GM23338 (cell line): ENCODE measurements around the gene BAZ1B. TPM values are rescaled to one million over a fixed set of nuclear protein-coding genes. Genes with fewer than 3 reads are reported as not detected.

ENCODE experiments used
- ATAC-seq: fragments of 200-7000 bp; cut with Tn5 transposase; 3 replicates; pipeline ENCODE4 v1.9.1; 2020
- DNase-seq: peaks from one replicate; pipeline ENCODE4 v3.0.0-alpha.2; 2015; ENCODE audit warnings: low spot score
- H2AFZ ChIP-seq: fragments of 200-600 bp; sonication (generic); 2 replicates; pipeline ENCODE4 v1.8.0; 2016; ENCODE audit warnings: antibody characterized with exemption, mild to moderate bottlenecking, moderate library complexity
- H3F3A ChIP-seq: fragments of 200-600 bp; sonication (generic); replicated peaks from 2 replicates; pipeline ENCODE4 v1.8.0; 2017; ENCODE audit warnings: antibody characterized with exemption, mixed run types, low read depth
- H3K27ac ChIP-seq: fragments of 200-600 bp; sonication (generic); 2 replicates; pipeline ENCODE4 v1.6.1; 2016; ENCODE audit warnings: low read depth
- H3K27me3 ChIP-seq: fragments of 200-600 bp; sonication (generic); 2 replicates; pipeline ENCODE4 v1.8.0; 2016; ENCODE audit warnings: mild to moderate bottlenecking, mixed run types, moderate library complexity; ENCODE audit not compliant: insufficient read depth
- H3K36me3 ChIP-seq: fragments of 200-600 bp; sonication (generic); 2 replicates; pipeline ENCODE4 v1.8.0; 2016; ENCODE audit warnings: mild to moderate bottlenecking; ENCODE audit not compliant: insufficient read depth
- H3K4me1 ChIP-seq: fragments of 200-600 bp; sonication (generic); 2 replicates; pipeline ENCODE4 v1.8.0; 2016; ENCODE audit warnings: mild to moderate bottlenecking, moderate library complexity; ENCODE audit not compliant: insufficient read depth
- H3K4me2 ChIP-seq: fragments of 200-600 bp; sonication (generic); 2 replicates; pipeline ENCODE4 v1.7.1; 2017; ENCODE audit warnings: mixed run types
- H3K4me3 ChIP-seq: fragments of 200-600 bp; sonication (generic); 2 replicates; pipeline ENCODE4 v1.6.1; 2016; ENCODE audit warnings: mixed run types
- H3K79me2 ChIP-seq: fragments of 200-600 bp; sonication (generic); replicated peaks from 2 replicates; pipeline ENCODE4 v1.8.0; 2017; ENCODE audit warnings: mild to moderate bottlenecking; ENCODE audit not compliant: insufficient read depth
- H3K9me2 ChIP-seq: fragments of 200-600 bp; sonication (generic); 2 replicates; pipeline ENCODE4 v1.8.0; 2017; ENCODE audit not compliant: insufficient read depth
- H4K20me1 ChIP-seq: fragments of 200-600 bp; sonication (generic); replicated peaks from 2 replicates; pipeline ENCODE4 v1.8.0; 2017; ENCODE audit warnings: mild to moderate bottlenecking; ENCODE audit not compliant: insufficient read depth
- H3K27ac Mint-ChIP-seq: 2 replicates; pipeline ENCODE4 v1.8.0; 2020; ENCODE audit warnings: inconsistent platforms, mild to moderate bottlenecking, moderate library complexity, mixed read lengths
- H3K27me3 Mint-ChIP-seq: 3 replicates; pipeline ENCODE4 v1.8.0; 2022; ENCODE audit warnings: low read depth, mild to moderate bottlenecking, moderate library complexity, mixed read lengths, inconsistent platforms; ENCODE audit not compliant: insufficient read depth, poor library complexity
- H3K36me3 Mint-ChIP-seq: 3 replicates; pipeline ENCODE4 v1.8.0; 2021; ENCODE audit warnings: low read depth, mild to moderate bottlenecking, inconsistent platforms, moderate library complexity, mixed read lengths
- H3K4me1 Mint-ChIP-seq: 3 replicates; pipeline ENCODE4 v1.8.0; 2020; ENCODE audit warnings: mild to moderate bottlenecking, inconsistent platforms, mixed read lengths
- H3K4me3 Mint-ChIP-seq: 3 replicates; pipeline ENCODE4 v1.8.0; 2021; ENCODE audit warnings: moderate library complexity, mild to moderate bottlenecking, inconsistent platforms, mixed read lengths
- H3K9me3 Mint-ChIP-seq: 3 replicates; pipeline ENCODE4 v1.8.0; 2020; ENCODE audit warnings: moderate library complexity, mild to moderate bottlenecking, inconsistent platforms, mixed read lengths
- EZH2 ChIP-seq: fragments of 200-600 bp; sonication (generic); IDR thresholded peaks from one replicate; pipeline ENCODE4 v1.8.0; 2017; ENCODE audit warnings: antibody characterized with exemption, mild to moderate bottlenecking, low read depth; ENCODE audit not compliant: unreplicated experiment
- NANOG ChIP-seq: IDR thresholded peaks from 2 replicates; pipeline ENCODE4 v1.6.1; 2016; ENCODE audit warnings: antibody characterized with exemption, borderline replicate concordance
- POLR2AphosphoS5 ChIP-seq: IDR thresholded peaks from 2 replicates; pipeline ENCODE4 v1.6.1; 2016; ENCODE audit warnings: antibody characterized with exemption, low read depth
- STAT1 ChIP-seq: IDR thresholded peaks from one replicate; pipeline ENCODE4 v1.6.1; 2016; ENCODE audit warnings: antibody characterized with exemption; ENCODE audit not compliant: unreplicated experiment
- ZNF114 ChIP-seq: fragments of 250-450 bp; sonication (Bioruptor Pico); IDR thresholded peaks from 2 replicates; pipeline ENCODE4 v1.5.0; 2020; ENCODE audit warnings: mild to moderate bottlenecking, moderate library complexity
- ZNF331 ChIP-seq: fragments of 250-450 bp; sonication (Bioruptor Pico); IDR thresholded peaks from 2 replicates; pipeline ENCODE4 v1.5.0; 2020; ENCODE audit warnings: low read depth, mild to moderate bottlenecking, moderate library complexity
- polyA plus RNA-seq: library from polyadenylated mRNA; unstranded; fragments of >200 nt; fragmentation: Nextera tagmentation; extraction: Ambion mirVana; gene quantifications from 2 replicates; pipeline ENCODE4 v1.2.1, GENCODE V29; 2016
- total RNA-seq: library from RNA; depleted of rRNA; stranded (reverse); fragments of >200 nt; shearing (Covaris generic); gene quantifications from 2 replicates; pipeline ENCODE4 v1.2.3, GENCODE V29; 2014
- TF ChIP-seq, protein P1 (sequence below): IDR thresholded peaks from one replicate; pipeline ENCODE4 v1.6.1; 2018; ENCODE audit warnings: antibody characterized with exemption; ENCODE audit not compliant: unreplicated experiment
- TF ChIP-seq, protein P2 (sequence below): IDR thresholded peaks from 2 replicates; pipeline ENCODE4 v1.6.1; 2016; ENCODE audit warnings: antibody characterized with exemption
- TF ChIP-seq, protein P3 (sequence below), 2 experiments: fragments of 200-600 bp in 1 of 2; sonication (generic) in 1 of 2; conservative IDR thresholded peaks; 2 replicates each; pipeline versions ENCODE4 v1.5.1 to v1.6.1; 2016 to 2017; ENCODE audit warnings: antibody characterized with exemption in 2 of 2, low read depth in 2 of 2, mild to moderate bottlenecking in 2 of 2, moderate library complexity in 1 of 2
- TF ChIP-seq, protein P4 (sequence below): fragments of 250-450 bp; sonication (Bioruptor Pico); IDR thresholded peaks from 2 replicates; pipeline ENCODE4 v1.5.0; 2020; ENCODE audit warnings: mild to moderate bottlenecking, moderate library complexity

BAZ1B gene
- total and polyA plus RNA-seq, 2 experiments from 2014 or later: 40.4 to 70.7 TPM

DNA sequence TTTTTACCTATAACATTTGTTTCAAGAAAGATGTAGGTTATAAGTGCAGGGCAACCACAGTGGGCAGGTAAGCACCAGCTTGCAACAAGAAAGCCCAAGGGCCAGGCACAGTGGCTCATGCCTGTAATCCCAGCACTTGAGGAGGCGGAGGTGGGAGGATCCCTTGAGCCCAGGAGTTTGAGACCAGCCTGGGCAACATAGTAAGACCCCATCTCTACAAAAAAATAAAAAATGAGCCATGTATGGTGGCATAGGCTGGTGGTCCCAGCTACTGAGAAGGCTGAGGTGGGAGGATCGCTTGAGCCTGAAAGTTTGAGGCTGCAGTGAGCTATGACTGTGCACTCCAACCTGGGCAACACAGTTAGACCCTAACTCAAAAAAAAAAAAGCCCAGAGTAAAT lies 22.6 kb upstream of the BAZ1B start:
- Histone ChIP-seq H3K9me2 (no peaks in the 10 kb centered on the region), H3K36me3 (peaks cover 9% of the 10 kb centered on the region; the same call in 1 of the 2 replicates), H3K4me2 (no peak overlapping the region), H3K27me3 (no peaks in the 10 kb centered on the region), H3K4me1 (no peaks in the 10 kb centered on the region), H3K27ac (no peak overlapping the region), H3K4me3 (no peak overlapping the region), H2AFZ (no peak overlapping the region), H3F3A (no peaks in the 10 kb centered on the region), H4K20me1 (no peaks in the 10 kb centered on the region; the same call in 1 of the 2 replicates), H3K79me2 (peaks cover 20% of the 10 kb centered on the region)
- no peaks in the 10 kb centered on the region for H3K9me3 Mint-ChIP-seq
- ATAC-seq (no peak), DNase-seq (no peak)
- H3K27me3 Mint-ChIP-seq: peaks cover 2% of the 10 kb centered on the region
- TF ChIP-seq ZNF114 (CRISPR knock-in tag): no peak
- TF ChIP-seq, protein P1, sequence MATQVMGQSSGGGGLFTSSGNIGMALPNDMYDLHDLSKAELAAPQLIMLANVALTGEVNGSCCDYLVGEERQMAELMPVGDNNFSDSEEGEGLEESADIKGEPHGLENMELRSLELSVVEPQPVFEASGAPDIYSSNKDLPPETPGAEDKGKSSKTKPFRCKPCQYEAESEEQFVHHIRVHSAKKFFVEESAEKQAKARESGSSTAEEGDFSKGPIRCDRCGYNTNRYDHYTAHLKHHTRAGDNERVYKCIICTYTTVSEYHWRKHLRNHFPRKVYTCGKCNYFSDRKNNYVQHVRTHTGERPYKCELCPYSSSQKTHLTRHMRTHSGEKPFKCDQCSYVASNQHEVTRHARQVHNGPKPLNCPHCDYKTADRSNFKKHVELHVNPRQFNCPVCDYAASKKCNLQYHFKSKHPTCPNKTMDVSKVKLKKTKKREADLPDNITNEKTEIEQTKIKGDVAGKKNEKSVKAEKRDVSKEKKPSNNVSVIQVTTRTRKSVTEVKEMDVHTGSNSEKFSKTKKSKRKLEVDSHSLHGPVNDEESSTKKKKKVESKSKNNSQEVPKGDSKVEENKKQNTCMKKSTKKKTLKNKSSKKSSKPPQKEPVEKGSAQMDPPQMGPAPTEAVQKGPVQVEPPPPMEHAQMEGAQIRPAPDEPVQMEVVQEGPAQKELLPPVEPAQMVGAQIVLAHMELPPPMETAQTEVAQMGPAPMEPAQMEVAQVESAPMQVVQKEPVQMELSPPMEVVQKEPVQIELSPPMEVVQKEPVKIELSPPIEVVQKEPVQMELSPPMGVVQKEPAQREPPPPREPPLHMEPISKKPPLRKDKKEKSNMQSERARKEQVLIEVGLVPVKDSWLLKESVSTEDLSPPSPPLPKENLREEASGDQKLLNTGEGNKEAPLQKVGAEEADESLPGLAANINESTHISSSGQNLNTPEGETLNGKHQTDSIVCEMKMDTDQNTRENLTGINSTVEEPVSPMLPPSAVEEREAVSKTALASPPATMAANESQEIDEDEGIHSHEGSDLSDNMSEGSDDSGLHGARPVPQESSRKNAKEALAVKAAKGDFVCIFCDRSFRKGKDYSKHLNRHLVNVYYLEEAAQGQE: no peak
- TF ChIP-seq, protein P2, sequence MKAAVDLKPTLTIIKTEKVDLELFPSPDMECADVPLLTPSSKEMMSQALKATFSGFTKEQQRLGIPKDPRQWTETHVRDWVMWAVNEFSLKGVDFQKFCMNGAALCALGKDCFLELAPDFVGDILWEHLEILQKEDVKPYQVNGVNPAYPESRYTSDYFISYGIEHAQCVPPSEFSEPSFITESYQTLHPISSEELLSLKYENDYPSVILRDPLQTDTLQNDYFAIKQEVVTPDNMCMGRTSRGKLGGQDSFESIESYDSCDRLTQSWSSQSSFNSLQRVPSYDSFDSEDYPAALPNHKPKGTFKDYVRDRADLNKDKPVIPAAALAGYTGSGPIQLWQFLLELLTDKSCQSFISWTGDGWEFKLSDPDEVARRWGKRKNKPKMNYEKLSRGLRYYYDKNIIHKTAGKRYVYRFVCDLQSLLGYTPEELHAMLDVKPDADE: no peak
- no peak for TF ChIP-seq ZNF331
- TF ChIP-seq, protein P3, sequence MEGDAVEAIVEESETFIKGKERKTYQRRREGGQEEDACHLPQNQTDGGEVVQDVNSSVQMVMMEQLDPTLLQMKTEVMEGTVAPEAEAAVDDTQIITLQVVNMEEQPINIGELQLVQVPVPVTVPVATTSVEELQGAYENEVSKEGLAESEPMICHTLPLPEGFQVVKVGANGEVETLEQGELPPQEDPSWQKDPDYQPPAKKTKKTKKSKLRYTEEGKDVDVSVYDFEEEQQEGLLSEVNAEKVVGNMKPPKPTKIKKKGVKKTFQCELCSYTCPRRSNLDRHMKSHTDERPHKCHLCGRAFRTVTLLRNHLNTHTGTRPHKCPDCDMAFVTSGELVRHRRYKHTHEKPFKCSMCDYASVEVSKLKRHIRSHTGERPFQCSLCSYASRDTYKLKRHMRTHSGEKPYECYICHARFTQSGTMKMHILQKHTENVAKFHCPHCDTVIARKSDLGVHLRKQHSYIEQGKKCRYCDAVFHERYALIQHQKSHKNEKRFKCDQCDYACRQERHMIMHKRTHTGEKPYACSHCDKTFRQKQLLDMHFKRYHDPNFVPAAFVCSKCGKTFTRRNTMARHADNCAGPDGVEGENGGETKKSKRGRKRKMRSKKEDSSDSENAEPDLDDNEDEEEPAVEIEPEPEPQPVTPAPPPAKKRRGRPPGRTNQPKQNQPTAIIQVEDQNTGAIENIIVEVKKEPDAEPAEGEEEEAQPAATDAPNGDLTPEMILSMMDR (conservative IDR thresholded peaks at IDR 0.05; ENCODE audit: low read depth in 2 of 2): no peak
- no peak for TF ChIP-seq POLR2AphosphoS5
- no peak for TF ChIP-seq EZH2
- no peak for TF ChIP-seq NANOG
- TF ChIP-seq STAT1: no peak
- TF ChIP-seq, protein P4, sequence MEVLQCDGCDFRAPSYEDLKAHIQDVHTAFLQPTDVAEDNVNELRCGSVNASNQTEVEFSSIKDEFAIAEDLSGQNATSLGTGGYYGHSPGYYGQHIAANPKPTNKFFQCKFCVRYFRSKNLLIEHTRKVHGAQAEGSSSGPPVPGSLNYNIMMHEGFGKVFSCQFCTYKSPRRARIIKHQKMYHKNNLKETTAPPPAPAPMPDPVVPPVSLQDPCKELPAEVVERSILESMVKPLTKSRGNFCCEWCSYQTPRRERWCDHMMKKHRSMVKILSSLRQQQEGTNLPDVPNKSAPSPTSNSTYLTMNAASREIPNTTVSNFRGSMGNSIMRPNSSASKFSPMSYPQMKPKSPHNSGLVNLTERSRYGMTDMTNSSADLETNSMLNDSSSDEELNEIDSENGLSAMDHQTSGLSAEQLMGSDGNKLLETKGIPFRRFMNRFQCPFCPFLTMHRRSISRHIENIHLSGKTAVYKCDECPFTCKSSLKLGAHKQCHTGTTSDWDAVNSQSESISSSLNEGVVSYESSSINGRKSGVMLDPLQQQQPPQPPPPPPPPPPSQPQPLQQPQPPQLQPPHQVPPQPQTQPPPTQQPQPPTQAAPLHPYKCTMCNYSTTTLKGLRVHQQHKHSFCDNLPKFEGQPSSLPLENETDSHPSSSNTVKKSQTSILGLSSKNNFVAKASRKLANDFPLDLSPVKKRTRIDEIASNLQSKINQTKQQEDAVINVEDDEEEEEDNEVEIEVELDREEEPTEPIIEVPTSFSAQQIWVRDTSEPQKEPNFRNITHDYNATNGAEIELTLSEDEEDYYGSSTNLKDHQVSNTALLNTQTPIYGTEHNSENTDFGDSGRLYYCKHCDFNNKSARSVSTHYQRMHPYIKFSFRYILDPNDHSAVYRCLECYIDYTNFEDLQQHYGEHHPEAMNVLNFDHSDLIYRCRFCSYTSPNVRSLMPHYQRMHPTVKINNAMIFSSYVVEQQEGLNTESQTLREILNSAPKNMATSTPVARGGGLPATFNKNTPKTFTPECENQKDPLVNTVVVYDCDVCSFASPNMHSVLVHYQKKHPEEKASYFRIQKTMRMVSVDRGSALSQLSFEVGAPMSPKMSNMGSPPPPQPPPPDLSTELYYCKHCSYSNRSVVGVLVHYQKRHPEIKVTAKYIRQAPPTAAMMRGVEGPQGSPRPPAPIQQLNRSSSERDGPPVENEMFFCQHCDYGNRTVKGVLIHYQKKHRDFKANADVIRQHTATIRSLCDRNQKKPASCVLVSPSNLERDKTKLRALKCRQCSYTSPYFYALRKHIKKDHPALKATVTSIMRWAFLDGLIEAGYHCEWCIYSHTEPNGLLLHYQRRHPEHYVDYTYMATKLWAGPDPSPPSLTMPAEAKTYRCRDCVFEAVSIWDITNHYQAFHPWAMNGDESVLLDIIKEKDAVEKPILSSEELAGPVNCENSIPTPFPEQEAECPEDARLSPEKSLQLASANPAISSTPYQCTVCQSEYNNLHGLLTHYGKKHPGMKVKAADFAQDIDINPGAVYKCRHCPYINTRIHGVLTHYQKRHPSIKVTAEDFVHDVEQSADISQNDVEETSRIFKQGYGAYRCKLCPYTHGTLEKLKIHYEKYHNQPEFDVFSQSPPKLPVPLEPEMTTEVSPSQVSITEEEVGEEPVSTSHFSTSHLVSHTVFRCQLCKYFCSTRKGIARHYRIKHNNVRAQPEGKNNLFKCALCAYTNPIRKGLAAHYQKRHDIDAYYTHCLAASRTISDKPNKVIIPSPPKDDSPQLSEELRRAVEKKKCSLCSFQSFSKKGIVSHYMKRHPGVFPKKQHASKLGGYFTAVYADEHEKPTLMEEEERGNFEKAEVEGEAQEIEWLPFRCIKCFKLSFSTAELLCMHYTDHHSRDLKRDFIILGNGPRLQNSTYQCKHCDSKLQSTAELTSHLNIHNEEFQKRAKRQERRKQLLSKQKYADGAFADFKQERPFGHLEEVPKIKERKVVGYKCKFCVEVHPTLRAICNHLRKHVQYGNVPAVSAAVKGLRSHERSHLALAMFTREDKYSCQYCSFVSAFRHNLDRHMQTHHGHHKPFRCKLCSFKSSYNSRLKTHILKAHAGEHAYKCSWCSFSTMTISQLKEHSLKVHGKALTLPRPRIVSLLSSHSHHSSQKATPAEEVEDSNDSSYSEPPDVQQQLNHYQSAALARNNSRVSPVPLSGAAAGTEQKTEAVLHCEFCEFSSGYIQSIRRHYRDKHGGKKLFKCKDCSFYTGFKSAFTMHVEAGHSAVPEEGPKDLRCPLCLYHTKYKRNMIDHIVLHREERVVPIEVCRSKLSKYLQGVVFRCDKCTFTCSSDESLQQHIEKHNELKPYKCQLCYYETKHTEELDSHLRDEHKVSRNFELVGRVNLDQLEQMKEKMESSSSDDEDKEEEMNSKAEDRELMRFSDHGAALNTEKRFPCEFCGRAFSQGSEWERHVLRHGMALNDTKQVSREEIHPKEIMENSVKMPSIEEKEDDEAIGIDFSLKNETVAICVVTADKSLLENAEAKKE (CRISPR knock-in tag): no peak
- H3K36me3 Mint-ChIP-seq: peaks cover 30% of the 10 kb centered on the region; the same call in 2 of the 3 replicates
- no peaks in the 10 kb centered on the region for H3K4me1 Mint-ChIP-seq
- H3K27ac Mint-ChIP-seq: no peak overlapping the region
- H3K4me3 Mint-ChIP-seq: no peak overlapping the region
